Measurements from ENCODE around the gene RPL21.
"Not testable (repeated sequence)": the region's sequence is repeated elsewhere in the genome, so short reads cannot be mapped to it uniquely, and the experiment has no call there.

RPL21 gene

DNA sequence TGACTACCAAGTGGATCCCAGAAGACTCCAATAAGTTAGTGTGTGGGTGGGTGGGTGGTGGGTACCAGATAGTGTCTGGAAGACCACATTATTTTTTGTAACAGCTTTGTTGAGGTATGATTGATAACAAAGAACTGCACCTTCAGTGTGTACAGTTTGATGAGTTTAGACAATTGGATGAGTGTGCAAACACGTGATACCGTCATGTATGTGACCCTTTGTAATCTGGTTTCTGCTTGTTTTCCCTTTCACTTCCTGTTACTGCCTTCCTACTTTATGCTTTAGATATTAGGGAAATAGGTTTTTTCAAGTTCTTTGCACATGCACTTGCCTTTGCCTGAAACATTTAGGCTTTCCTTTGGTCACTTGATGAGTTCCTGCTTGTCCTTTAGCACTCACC is 8.5 kb downstream of the RPL21 start:
- no peak for DNase-seq

DNA sequence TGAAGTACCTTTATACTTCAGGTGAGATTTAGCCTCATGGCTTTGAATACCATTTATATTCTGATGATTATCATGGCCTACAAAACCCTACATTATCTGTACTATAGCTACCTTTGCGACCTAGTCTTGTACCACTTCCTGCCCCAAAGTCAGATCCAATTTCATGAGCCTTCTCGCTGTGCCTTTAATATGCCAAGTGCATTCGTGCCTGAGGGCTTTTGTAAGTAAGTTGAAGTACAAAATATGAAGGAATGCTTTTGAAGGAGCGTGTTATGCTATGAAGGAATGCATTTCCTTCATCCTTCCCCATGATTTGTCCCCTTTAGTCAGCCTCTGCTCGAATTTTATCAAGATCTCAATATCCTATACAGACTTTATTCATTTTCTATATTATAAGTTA is 10.0 kb downstream of the RPL21 start:
- DNase-seq = no peak

- DNase-seq = no peak
These were observed 12.1 kb downstream of the RPL21 start for GRCh38 chr13:27263438-27263837.

GRCh38 chr13:27264181-27264580 is 12.8 kb downstream of the RPL21 start:
- DNase-seq = no peak

DNA sequence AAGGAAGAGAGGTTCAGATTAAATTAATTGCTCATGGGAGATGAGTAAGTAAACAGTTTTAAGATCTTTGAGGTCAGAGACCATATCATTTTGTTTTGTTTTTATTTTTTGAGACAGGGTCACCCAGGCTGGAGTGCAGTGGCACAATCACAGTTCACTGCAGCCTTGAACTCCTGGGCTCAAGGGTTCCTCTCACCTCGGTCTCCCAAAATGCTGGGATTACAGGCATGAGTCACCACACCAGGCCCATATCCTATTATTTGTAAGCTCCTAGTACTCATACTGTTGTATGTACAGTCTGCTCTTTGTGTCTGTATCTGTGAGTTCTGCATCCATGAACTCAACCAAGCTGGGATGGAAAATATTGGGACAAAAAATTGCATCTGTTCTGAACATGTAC is 13.3 kb downstream of the RPL21 start:
- DNase-seq = no peak

DNA sequence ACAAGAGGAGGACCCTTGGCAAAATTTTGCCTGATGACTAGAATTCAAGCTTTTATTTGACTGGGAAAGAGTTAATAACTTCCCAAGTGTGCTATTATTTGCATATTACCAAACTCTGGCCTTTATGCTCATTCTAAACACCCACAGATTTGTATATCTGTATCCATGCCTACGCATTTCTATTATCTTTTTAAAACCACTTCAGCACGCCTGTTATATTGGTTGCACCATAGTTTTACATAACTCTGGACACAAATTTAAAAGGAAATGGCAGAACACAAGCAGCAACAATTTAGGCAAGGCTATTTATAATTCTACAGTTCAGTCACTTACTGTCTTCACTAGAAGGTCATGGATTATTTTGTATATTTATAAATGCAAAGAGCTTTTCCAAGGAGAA is 15.6 kb downstream of the RPL21 start:
- no peak for DNase-seq

GRCh38 chr13:27267596-27267995 is 16.2 kb downstream of the RPL21 start:
- DNase-seq = no peak

DNA sequence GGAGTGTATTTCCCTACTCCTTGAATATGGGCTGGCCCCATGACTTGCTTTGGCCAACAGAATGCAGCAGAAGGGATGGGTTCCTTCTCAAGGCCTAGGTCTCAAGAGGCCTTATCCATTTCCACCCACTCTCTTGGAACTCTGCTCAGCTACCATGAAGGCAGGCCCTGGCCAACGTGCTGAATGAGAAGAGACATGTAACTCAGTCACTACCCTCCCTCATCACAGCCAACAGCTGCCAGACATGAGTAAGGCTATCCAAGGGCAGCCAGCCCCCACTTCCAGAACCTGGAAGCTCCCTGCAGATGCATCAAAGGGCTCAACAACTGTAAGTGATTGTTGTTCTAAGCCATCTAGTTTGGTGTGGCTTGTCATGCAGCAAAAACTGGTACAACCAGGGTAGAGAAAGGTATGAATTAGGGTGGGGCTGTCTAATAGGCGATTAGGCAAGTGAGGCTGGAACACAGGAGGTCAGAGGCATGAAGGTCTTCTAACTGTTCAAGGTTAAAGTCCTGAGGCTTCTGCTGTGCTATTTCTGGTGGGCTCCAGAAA is 17.8 kb downstream of the RPL21 start:
- no peak for DNase-seq

DNA sequence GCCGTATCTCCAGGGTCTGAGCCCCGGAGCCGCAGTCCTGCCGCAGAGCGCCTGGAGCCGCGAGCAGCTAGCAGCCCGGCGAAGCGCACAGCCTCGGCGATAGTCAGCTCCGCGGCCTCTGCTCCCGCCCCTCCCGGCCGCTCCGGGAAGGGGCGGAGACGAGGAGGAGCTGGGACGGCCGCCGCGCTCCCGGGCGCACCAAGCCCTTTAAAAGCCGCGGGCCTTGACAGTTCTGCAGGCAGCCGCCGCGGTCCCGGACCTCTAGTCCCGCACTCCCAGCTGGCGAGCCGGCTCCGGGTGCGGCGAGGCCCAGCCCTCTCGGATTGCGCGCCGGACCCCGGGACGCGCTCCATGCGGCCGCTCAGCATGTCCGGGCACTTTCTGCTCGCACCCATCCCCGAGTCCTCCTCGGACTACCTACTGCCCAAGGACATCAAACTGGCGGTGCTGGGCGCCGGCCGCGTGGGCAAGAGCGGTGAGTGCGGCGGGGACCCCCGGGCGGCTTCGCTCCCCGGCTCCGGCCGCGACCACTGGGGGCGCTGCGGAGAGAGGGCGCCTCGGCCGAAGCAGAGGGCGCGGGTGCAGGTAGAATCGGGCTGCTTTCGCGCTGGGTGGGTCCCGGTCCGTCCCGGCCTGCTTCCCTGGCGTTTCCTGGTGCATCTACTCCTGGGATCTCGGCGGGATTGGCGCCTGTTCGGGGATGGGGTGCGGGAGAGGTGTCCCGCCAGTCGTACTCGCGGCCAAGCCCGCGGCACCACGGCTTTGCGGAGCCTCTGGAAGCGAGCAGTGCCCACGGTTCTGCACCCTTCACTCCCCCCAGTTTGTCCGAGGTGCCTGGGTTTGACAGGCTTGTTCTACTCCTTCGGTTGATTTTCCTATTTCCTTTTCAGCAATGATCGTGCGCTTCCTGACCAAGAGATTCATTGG is 19.5 kb downstream of the RPL21 start, which contains the start of gene RASL11A:
Gene RASL11A, plus strand, starts transcription at position 237 of the 927 bp plus-strand sequence. Its CDS starts 115 bp downstream, at position 352.
- peak; percentile 43 to 61 (median 58) for DNase-seq

DNA sequence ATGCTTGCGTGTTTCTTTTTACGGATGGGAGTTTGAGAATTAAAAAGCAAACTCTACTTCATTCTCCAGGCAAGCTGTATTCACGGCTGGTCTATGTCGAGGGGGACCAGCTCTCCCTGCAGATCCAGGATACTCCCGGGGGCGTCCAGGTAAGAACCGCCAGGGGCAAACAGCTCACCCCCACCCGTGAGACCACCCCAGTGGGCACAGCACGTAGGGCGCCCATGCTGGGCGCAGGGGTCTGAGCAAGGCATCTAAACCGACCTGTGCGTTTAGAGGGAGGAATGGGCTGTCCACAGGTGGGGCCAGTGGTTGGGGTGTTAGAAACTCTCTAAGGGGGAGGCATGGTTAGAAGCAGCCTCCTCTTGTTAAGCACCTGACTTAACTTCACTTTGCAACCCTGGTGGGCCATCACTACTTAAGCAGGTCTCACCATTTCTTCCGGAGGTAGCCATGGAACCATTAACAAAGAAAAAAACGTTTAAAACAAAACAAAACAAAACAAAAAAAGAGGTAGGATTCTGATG is 20.3 kb downstream of the RPL21 start:
- no peak for DNase-seq

- DNase-seq = no peak
These were observed 22.5 kb downstream of the RPL21 start for GRCh38 chr13:27273658-27274425.

DNA sequence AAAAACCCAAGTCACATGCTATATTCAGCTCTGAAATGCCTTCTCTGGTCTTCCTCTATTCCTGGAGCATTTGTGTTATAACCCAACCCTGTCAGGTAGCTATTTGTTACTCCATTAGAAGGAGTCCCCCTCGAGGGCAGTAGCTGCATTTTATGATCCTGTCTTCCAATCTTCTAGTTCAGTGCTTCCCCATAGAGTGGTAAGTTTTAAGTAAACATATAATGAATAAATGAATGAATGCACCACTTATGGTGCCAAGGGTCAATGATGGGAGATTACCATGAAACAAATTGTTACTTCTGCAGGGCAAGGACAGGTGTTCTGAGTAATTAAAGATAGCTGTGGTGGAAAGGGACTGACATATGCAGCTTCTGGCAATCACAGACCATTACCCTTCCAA is 23.3 kb downstream of the RPL21 start:
- DNase-seq = no peak

- DNase-seq = no peak
These were observed 24.8 kb downstream of the RPL21 start for GRCh38 chr13:27276188-27276587.

GRCh38 chr13:27279506-27279905 is 28.1 kb downstream of the RPL21 start:
- no peak for DNase-seq

DNA sequence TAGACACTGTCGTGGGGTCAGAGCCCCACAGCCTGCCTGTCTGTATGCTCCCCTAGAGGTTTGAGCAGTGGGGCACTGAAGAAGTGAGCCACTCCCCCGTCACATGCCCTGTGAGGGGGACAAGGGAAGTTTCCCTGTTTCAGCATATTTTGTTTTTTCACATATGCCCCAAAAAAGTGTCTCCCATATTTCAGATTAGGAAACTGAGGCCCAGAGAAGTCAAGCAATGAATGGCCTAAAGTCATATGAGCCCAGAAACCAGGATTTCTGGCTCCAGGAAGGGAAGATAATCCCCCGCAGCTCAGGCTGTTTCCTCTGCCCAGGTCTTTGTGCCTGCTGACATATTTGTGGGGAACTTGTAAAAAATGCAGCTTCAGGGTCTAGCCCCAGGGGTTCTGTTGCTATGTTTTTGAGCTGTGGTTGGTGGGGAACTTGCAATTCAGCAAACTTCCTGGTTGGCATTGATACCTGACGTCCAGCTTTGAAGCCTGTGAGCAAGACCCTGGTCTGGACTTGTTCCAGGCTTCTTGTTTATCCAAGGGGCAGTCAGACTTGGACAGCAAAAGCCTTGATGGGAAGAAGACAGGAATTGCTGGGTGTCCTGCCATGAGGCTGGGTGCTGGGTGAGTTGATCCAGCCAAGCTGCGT is 28.8 kb downstream of the RPL21 start:
- no peak for DNase-seq

DNA sequence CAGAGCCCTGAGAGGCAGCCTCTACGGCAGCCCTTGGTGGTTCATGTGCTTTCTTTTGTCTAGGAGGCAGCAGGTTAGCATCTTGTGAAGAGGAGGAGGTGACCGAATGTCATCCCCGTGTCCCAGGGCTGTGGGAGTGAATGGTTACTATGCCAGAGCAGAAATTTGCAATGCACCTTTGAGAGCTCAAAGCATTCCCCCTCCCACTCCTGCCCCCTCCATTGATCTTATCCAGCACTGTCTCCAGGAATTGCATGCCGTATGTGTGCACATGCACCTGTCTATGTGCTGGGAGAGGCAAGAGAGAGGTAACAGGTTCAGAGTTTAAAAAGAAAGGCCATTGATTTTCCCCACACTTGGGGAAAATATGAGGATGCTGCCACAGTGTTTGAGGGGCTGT is 29.5 kb downstream of the RPL21 start:
- no peak for DNase-seq

- no peak for DNase-seq
These were observed 30.1 kb downstream of the RPL21 start for GRCh38 chr13:27281420-27281819.

- no peak for DNase-seq
These were observed 32.6 kb downstream of the RPL21 start for GRCh38 chr13:27283906-27284493.

GRCh38 chr13:27288392-27288791 is 37.0 kb downstream of the RPL21 start:
- no peak for DNase-seq

DNA sequence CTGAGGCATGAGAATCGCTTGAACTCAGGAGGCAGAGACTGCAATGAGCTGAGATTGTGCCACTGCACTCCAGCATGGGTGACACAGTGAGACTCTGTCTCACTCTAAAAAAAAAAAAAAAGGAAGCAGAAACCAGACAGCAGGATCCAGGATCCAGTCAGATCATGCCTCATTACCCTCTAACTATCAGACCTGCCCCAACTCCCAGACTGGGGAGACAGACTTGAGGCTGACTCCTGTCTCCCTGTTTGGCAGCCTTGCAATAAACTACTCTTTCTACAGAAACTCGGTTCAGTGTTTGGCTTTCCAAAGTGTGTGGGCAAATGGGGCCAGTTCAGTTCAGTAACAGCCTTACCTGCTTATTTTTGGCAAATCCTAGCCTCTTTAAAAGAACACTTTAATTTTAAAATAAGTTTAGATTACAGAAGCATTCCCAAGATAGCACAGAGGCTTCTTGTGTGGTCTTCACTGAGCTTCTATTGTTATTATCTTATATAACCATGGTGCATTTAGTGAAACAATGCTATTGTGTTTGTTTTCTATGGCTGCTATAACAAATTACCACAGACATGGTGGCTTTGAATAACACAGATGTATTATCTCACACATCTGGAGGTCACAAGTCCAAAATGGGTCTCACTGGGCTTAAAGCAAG is 37.8 kb downstream of the RPL21 start:
- DNase-seq = no peak

GRCh38 chr13:27290715-27291114 is 39.4 kb downstream of the RPL21 start:
- no peak for DNase-seq

DNA sequence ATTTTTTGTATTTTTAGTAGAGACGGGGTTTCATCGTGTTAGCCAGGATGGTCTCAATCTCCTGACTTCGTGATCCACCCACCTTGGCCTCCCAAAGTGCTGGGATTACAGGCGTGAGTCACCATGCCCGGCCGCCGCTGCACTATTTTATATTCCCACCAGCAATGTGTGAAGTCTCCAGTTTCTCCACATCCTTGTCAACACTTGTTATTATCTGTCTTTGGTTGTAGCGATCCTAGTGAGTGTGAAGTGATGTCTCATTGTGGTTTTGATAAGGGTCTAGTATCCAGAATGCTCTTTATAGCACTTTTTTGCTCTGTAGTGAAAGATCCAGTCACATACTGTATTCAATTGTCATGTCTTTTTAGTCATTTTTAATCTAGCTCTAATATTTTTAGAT is 40.6 kb downstream of the RPL21 start:
- DNase-seq = not testable (repeated sequence)
